ENCODE data around the gene SUCLA2.

The SUCLA2 gene

DNA sequence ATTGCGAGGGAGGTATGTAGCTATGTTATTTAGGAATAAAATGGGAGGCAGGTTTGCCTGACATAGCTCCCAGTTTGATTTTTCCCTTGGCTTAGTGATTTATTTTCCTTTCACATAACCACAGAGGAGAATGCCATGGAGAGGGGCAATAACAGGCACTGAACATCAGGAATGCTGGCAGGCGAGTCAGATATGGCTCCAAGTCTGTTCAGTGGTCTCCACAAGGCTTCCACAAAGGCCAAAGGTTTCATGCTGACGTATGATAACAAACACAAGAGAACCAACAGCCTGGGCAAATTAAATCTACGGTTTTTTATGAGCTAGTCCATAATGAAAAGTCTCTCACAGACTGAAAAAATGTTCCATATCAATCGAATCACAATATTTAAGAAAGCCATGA is 66.7 kb downstream of the SUCLA2 start:
- Histone ChIP-seq H3K9ac (ENCODE audit: low read length) (no peak overlapping the region), H3K27ac (ENCODE audit: low read depth, low read length, poor library complexity, severe bottlenecking) (peak overlapping the region; percentile 43), H2AFZ (ENCODE audit: low read length) (no peak overlapping the region)

DNA sequence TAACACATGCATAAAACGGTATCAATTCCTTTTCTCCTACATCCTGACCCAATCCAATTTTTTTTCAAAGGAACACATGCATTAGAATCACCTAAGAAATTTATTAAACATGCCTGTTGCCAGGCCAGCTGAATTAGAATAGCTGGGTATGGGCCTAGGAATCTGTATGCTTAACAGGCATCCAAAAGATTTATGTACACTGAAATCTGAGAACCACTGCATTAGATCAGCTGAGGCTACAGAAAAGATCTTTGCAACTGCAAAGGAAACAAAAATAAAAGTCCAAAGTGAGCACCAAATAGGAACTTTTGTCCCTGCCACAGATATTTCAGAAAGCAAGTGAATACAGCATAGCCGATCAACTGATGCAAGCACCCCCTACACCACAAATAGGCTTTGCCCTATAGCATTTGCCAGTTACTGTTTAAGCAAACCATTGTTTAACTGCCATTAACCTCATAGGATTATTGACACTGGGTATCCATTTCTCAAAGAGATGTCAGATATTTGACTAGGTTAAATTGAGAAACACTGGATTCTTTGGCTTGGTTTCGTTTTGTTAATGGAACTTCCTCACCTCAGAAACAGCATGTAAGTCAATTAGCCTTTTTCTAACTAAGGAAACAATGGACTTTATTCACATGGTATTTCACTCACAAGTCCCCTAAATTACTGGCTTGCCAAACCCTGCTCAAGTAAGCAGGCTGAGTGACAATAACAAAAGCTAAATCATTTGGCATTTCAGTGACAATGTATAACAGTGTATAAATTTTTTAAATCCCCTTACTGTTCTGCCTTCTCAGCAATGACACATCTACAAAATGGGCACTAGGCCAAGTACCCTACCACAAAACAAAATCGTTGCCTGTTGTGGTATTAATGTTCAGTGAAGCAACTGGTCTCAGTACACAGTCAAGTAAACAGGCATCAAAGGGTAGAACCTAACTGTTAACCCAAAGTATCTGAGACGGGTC is 67.8 kb downstream of the SUCLA2 start:
- no peak overlapping the region; the same call in 1 of the 2 replicates for H3K9ac ChIP-seq (ENCODE audit: low read length)
- no peaks in the 10 kb centered on the region for H3F3A ChIP-seq (ENCODE audit: insufficient read depth, low read length)
- no peaks in the 10 kb centered on the region for H3K36me3 ChIP-seq (ENCODE audit: insufficient read depth, low read length)
- peak overlapping the region; percentile 43 for H3K27ac ChIP-seq (ENCODE audit: low read depth, low read length, poor library complexity, severe bottlenecking)
- no peak overlapping the region for H2AFZ ChIP-seq (ENCODE audit: low read length)
- no peaks in the 10 kb centered on the region for H3K79me2 ChIP-seq (ENCODE audit: insufficient read depth, low read length)
- no peak for TF ChIP-seq EZH2 (IDR thresholded peaks at IDR 0.05; ENCODE audit: borderline replicate concordance, low read length)
- TF ChIP-seq, protein P1, sequence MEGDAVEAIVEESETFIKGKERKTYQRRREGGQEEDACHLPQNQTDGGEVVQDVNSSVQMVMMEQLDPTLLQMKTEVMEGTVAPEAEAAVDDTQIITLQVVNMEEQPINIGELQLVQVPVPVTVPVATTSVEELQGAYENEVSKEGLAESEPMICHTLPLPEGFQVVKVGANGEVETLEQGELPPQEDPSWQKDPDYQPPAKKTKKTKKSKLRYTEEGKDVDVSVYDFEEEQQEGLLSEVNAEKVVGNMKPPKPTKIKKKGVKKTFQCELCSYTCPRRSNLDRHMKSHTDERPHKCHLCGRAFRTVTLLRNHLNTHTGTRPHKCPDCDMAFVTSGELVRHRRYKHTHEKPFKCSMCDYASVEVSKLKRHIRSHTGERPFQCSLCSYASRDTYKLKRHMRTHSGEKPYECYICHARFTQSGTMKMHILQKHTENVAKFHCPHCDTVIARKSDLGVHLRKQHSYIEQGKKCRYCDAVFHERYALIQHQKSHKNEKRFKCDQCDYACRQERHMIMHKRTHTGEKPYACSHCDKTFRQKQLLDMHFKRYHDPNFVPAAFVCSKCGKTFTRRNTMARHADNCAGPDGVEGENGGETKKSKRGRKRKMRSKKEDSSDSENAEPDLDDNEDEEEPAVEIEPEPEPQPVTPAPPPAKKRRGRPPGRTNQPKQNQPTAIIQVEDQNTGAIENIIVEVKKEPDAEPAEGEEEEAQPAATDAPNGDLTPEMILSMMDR (IDR thresholded peaks at IDR 0.05; ENCODE audit: low read length) = no peak
- no peak overlapping the region for H3K4me3 ChIP-seq (ENCODE audit: low read depth, low read length, poor library complexity, severe bottlenecking)
- peaks cover 17% of the 10 kb centered on the region for H3K4me1 ChIP-seq (ENCODE audit: insufficient read depth, low read length, severe bottlenecking)
- H3K27me3 ChIP-seq (ENCODE audit: insufficient read depth, low read length) = no peaks in the 10 kb centered on the region; the same call in 1 of the 2 replicates
- H3K9me2 ChIP-seq (ENCODE audit: low read depth, low read length) = no peaks in the 10 kb centered on the region
- H3K4me2 ChIP-seq (ENCODE audit: low read length) = peak overlapping the region; percentile 21; the same call in 1 of the 2 replicates
- no peaks in the 10 kb centered on the region for H3K9me3 ChIP-seq (ENCODE audit: low read length)
- H4K20me1 ChIP-seq (ENCODE audit: insufficient read depth, low read length) = no peaks in the 10 kb centered on the region

More for the DNA sequence above, 66.7 kb downstream of the SUCLA2 start:
- peaks cover 17% of the 10 kb centered on the region for H3K4me1 ChIP-seq (ENCODE audit: insufficient read depth, low read length, severe bottlenecking)
- no peaks in the 10 kb centered on the region for H4K20me1 ChIP-seq (ENCODE audit: insufficient read depth, low read length)
- no peaks in the 10 kb centered on the region for H3K79me2 ChIP-seq (ENCODE audit: insufficient read depth, low read length)
- no peaks in the 10 kb centered on the region for H3K27me3 ChIP-seq (ENCODE audit: insufficient read depth, low read length)
- H3K9me2 ChIP-seq (ENCODE audit: low read depth, low read length) = no peaks in the 10 kb centered on the region
- H3F3A ChIP-seq (ENCODE audit: insufficient read depth, low read length) = no peaks in the 10 kb centered on the region
- peaks cover 3% of the 10 kb centered on the region; the same call in 1 of the 2 replicates for H3K36me3 ChIP-seq (ENCODE audit: insufficient read depth, low read length)
- no peak overlapping the region for H3K4me2 ChIP-seq (ENCODE audit: low read length)
- TF ChIP-seq, protein P1 (IDR thresholded peaks at IDR 0.05; ENCODE audit: low read length) = no peak
- TF ChIP-seq EZH2 (IDR thresholded peaks at IDR 0.05; ENCODE audit: borderline replicate concordance, low read length) = no peak
- H3K9me3 ChIP-seq (ENCODE audit: low read length) = no peaks in the 10 kb centered on the region
- H3K4me3 ChIP-seq (ENCODE audit: low read depth, low read length, poor library complexity, severe bottlenecking) = no peak overlapping the region

DNA sequence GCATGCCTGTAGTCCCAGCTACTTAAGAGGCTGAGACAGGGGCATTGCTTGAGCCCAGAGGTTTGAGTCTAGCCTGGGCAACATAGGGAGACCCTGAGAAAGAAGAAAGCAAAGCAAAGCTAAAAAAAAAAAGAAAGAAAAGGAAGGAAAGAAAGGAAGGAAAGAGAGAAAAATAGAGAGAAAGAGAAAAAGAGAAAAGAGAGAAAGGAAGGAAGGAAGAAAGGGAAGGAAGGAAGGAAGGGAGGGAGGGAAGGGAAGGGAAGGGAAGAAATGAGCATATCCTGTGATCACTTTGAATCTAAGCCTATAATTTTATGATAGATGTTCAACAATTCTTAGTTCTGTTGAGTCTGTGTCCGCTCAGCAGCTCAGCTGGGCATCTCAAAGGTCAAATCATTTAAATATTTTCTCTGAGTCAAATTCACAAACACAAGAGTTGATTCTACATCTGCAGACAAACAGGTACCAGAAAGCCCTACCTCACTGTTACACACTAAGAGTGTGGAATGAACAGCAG is 70.4 kb downstream of the SUCLA2 start:
- no peaks in the 10 kb centered on the region for H3K36me3 ChIP-seq (ENCODE audit: insufficient read depth, low read length)
- no peak overlapping the region for H2AFZ ChIP-seq (ENCODE audit: low read length)
- H3K27me3 ChIP-seq (ENCODE audit: insufficient read depth, low read length) = no peaks in the 10 kb centered on the region; the same call in 1 of the 2 replicates
- no peak overlapping the region for H3K27ac ChIP-seq (ENCODE audit: low read depth, low read length, poor library complexity, severe bottlenecking)
- H3K4me1 ChIP-seq (ENCODE audit: insufficient read depth, low read length, severe bottlenecking) = peaks cover 17% of the 10 kb centered on the region
- no peaks in the 10 kb centered on the region for H4K20me1 ChIP-seq (ENCODE audit: insufficient read depth, low read length)
- no peak overlapping the region for H3K4me2 ChIP-seq (ENCODE audit: low read length)
- H3K9me3 ChIP-seq (ENCODE audit: low read length) = no peaks in the 10 kb centered on the region
- no peak for TF ChIP-seq EZH2 (IDR thresholded peaks at IDR 0.05; ENCODE audit: borderline replicate concordance, low read length)
- TF ChIP-seq, protein P1 (IDR thresholded peaks at IDR 0.05; ENCODE audit: low read length) = no peak
- H3K9me2 ChIP-seq (ENCODE audit: low read depth, low read length) = no peaks in the 10 kb centered on the region
- H3F3A ChIP-seq (ENCODE audit: insufficient read depth, low read length) = no peaks in the 10 kb centered on the region
- no peaks in the 10 kb centered on the region for H3K79me2 ChIP-seq (ENCODE audit: insufficient read depth, low read length)
- no peak overlapping the region for H3K4me3 ChIP-seq (ENCODE audit: low read depth, low read length, poor library complexity, severe bottlenecking)
- no peak overlapping the region for H3K9ac ChIP-seq (ENCODE audit: low read length)

Measured in OCI-LY1 (cell line).